ENCODE measurements around the gene SHC2.

GRCh38 chr19:370641-371330 is 90.0 kb downstream of the SHC2 start:
- TF ChIP-seq CTCF (IDR thresholded peaks at IDR 0.05) (no peak), POLR2AphosphoS5 (IDR thresholded peaks at IDR 0.05) (no peak), EP300 (IDR thresholded peaks at IDR 0.05) (no peak), POLR2A (IDR thresholded peaks at IDR 0.05) (no peak)

All from stomach (tissue), 4 donors.